Vagina (tissue), 2 donors: Measurements from ENCODE around the gene TANC2. TPM values are rescaled to one million over a fixed set of nuclear protein-coding genes. Genes with fewer than 3 reads are reported as not detected.

Source experiments
- DNase-seq, 2 donors: peaks; one replicate each; pipeline ENCODE4 v3.0.0-alpha.2; 2017; ENCODE audit errors: extremely low spot score in 2 of 2
- H3K27ac ChIP-seq: fragments of 200-600 bp; sonication (generic); one replicate; pipeline ENCODE4 v1.5.1; 2019
- H3K27me3 ChIP-seq: fragments of 200-600 bp; sonication (generic); one replicate; pipeline ENCODE4 v1.5.1; 2019
- H3K36me3 ChIP-seq, 2 donors: fragments of 200-600 bp; sonication (generic); one replicate each; pipeline ENCODE4 v1.5.1; 2017 to 2019
- H3K4me1 ChIP-seq: fragments of 200-600 bp; sonication (generic); one replicate; pipeline ENCODE4 v1.5.1; 2019
- H3K4me3 ChIP-seq, 2 donors: fragments of 200-600 bp; sonication (generic); 1 replicate in 1 of 2; 2 replicates in 1 of 2; pipeline ENCODE4 v1.5.1; 2016 to 2019
- H3K9me3 ChIP-seq: fragments of 200-600 bp; sonication (generic); one replicate; pipeline ENCODE4 v1.5.1; 2019
- POLR2A ChIP-seq, 2 donors: fragments of 450-650 bp; IDR thresholded peaks; one replicate each; pipeline ENCODE4 v1.6.1; 2017; ENCODE audit warnings: antibody characterized with exemption in 2 of 2, mild to moderate bottlenecking in 2 of 2, moderate library complexity in 2 of 2
- POLR2AphosphoS5 ChIP-seq, 2 donors: sonication (generic); formaldehyde crosslinking; IDR thresholded peaks; one replicate each; pipeline ENCODE4 v1.9.0; 2017; ENCODE audit warnings: antibody characterized with exemption in 2 of 2, mild to moderate bottlenecking in 2 of 2, low read depth in 1 of 2; ENCODE audit not compliant: insufficient read depth in 1 of 2
- intact Hi-C: fragments of 100-400 bp; cut with DNase I; formaldehyde crosslinking; loops from one replicate; pipeline ENCODE4 v1.15.1; 2023
- total RNA-seq: library from RNA; depleted of rRNA; stranded (reverse); fragments of >200 nt; gene quantifications from one replicate; pipeline ENCODE4 v1.2.3, GENCODE V29; 2016
- TF ChIP-seq, protein P1 (sequence below), 3 experiments: fragments of 450-650 bp in 2 of 3; fragments of 200-600 bp in 1 of 3; sonication (generic) in 1 of 3; IDR thresholded peaks; one replicate each; pipeline ENCODE4 v1.5.1; 2017 to 2019; ENCODE audit warnings: antibody characterized with exemption in 3 of 3, mild to moderate bottlenecking in 2 of 3, moderate library complexity in 2 of 3

The TANC2 gene
- total RNA-seq, 1 donor from 2014 or later: 45.7 TPM

DNA sequence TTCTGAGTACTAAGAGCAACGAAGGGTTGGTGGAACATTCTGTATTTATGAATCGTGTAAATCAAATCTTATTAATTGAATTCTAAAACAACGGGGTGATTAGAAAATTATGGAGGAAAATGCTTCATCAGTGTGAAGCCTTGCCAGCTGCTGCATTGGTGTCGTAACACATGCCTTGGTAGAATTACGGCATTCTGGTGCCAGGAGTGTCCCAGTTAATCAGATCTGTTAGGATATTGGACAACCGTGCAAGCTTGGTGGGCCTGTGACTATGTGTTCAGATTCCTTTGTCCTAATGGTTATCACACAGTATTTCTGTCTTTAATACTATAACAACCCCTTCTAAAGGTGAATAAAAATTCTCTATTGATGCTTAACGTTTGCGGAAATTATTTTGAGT, 44.2 kb upstream of the TANC2 start:
- Histone ChIP-seq H3K36me3 (no peaks in the 10 kb centered on the region), H3K27me3 (no peaks in the 10 kb centered on the region), H3K9me3 (no peaks in the 10 kb centered on the region), H3K27ac (no peak overlapping the region), H3K4me1 (no peaks in the 10 kb centered on the region), H3K4me3 (no peak overlapping the region)
- no peak for TF ChIP-seq POLR2AphosphoS5 (IDR thresholded peaks at IDR 0.05; ENCODE audit: insufficient read depth in 1 of 2, low read depth in 1 of 2)
- no peak for TF ChIP-seq POLR2A (IDR thresholded peaks at IDR 0.05)
- TF ChIP-seq, protein P1, sequence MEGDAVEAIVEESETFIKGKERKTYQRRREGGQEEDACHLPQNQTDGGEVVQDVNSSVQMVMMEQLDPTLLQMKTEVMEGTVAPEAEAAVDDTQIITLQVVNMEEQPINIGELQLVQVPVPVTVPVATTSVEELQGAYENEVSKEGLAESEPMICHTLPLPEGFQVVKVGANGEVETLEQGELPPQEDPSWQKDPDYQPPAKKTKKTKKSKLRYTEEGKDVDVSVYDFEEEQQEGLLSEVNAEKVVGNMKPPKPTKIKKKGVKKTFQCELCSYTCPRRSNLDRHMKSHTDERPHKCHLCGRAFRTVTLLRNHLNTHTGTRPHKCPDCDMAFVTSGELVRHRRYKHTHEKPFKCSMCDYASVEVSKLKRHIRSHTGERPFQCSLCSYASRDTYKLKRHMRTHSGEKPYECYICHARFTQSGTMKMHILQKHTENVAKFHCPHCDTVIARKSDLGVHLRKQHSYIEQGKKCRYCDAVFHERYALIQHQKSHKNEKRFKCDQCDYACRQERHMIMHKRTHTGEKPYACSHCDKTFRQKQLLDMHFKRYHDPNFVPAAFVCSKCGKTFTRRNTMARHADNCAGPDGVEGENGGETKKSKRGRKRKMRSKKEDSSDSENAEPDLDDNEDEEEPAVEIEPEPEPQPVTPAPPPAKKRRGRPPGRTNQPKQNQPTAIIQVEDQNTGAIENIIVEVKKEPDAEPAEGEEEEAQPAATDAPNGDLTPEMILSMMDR (IDR thresholded peaks at IDR 0.05): no peak
- intact Hi-C loops: no loop called here
- DNase-seq: no peak

DNA sequence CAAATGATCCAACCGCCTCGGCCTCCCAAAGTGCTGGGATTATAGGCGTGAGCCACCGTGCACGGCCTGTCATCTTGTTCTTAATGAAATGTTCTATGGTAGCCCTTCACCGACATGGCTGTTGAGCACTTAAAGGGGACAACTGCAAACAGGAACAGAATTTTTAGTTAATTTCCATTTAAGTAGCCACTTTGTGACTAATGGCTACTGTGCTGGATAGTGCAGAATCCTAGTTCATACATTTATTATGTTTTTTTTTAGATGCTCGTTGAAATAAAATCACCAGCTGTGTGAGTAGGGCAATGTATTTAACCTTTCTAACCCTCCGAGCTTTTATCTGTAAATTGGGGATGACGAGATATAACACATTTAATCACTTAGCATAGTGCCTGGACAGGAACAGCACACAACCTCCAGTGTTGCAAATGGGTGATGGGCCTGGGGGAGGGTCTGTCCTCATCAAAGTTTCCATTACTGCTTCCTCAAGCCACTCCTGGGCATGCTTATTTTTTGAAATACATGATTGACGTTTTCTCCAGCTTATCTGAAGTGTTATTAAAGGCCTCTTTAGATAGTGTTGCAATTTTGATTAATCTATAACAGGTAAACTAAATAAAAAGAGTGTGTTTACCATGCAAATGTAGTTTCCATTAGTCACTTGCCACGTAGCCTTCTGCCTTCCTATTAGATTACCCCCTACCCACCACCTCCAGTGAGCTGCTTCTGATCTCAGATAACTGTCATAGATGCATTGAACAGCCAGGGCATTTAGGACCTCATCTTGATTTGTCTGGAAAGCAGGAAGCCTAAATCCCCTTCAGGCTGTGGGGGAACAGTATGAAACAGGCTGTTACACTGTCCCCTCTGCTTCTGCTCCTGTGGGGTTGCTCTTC, 42.5 kb upstream of the TANC2 start:
- no peaks in the 10 kb centered on the region for H3K9me3 ChIP-seq
- TF ChIP-seq, protein P1 (IDR thresholded peaks at IDR 0.05): no peak
- TF ChIP-seq POLR2A (IDR thresholded peaks at IDR 0.05) (no peak), POLR2AphosphoS5 (IDR thresholded peaks at IDR 0.05; ENCODE audit: insufficient read depth in 1 of 2, low read depth in 1 of 2) (no peak)
- DNase-seq: no peak
- intact Hi-C loops: no loop called here
- H3K27ac ChIP-seq: no peak overlapping the region
- no peak overlapping the region for H3K4me3 ChIP-seq
- H3K36me3 ChIP-seq: no peaks in the 10 kb centered on the region
- H3K4me1 ChIP-seq: no peaks in the 10 kb centered on the region
- H3K27me3 ChIP-seq: no peaks in the 10 kb centered on the region

DNA sequence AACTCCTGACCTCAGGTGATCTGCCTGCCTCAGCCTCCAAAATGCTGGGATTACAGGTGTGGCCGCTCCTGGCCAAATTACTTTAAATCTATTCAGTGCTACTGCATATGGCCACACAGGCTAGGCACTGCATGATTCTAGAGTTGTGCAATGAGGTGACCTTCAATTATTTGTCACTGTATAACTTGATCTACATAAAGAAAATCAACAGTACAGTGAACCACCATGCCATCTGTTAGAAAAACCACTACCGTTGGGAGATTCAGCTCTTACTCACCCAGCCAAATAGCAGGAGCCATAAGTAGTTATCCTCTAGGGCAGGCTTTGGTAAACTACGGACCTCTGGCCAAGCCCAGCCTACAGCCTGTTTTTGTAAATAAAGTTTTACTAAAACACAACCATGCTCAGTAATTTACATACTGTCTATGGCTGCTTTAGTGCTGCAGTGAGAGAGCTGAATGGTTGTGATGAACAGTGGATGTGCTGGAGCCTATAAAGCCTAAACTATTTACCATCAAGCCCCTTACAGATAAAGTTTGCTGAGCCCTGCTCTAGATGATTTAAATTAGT, 40.7 kb upstream of the TANC2 start:
- H3K4me1 ChIP-seq: no peaks in the 10 kb centered on the region
- H3K27ac ChIP-seq: no peak overlapping the region
- no peak overlapping the region for H3K4me3 ChIP-seq
- H3K9me3 ChIP-seq: no peaks in the 10 kb centered on the region
- no peaks in the 10 kb centered on the region for H3K27me3 ChIP-seq
- DNase-seq: no peak
- no peak for TF ChIP-seq POLR2AphosphoS5 (IDR thresholded peaks at IDR 0.05; ENCODE audit: insufficient read depth in 1 of 2, low read depth in 1 of 2)
- TF ChIP-seq POLR2A (IDR thresholded peaks at IDR 0.05): no peak
- TF ChIP-seq, protein P1 (IDR thresholded peaks at IDR 0.05): no peak
- H3K36me3 ChIP-seq: no peaks in the 10 kb centered on the region
- intact Hi-C loops: no loop called here

DNA sequence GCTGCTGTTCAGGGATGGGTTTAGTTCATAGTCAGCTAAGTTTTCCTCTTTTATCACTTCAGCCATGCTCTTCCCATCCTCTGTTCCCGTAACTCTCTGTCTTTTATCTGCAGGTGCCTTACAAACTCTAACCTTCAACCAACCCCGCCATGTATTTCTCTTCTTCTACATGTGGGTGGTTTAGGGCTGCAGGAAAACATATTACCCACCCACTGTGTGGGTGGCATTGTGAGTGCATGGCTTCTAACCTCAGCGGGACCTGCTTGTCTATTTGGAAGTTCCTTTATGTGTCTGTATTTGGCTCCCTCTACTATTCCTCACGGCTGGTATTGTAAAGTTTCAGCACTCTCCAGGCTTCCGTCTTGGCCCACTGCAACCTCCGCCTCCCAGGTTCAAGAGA, 39.0 kb upstream of the TANC2 start:
- no peaks in the 10 kb centered on the region for H3K36me3 ChIP-seq
- H3K9me3 ChIP-seq: no peaks in the 10 kb centered on the region
- no peak overlapping the region for H3K27ac ChIP-seq
- intact Hi-C loops: no loop called here
- no peak for DNase-seq
- no peak overlapping the region for H3K4me3 ChIP-seq
- TF ChIP-seq POLR2AphosphoS5 (IDR thresholded peaks at IDR 0.05; ENCODE audit: insufficient read depth in 1 of 2, low read depth in 1 of 2): no peak
- TF ChIP-seq, protein P1 (IDR thresholded peaks at IDR 0.05): no peak
- no peak for TF ChIP-seq POLR2A (IDR thresholded peaks at IDR 0.05)
- no peaks in the 10 kb centered on the region for H3K27me3 ChIP-seq
- H3K4me1 ChIP-seq: no peaks in the 10 kb centered on the region

DNA sequence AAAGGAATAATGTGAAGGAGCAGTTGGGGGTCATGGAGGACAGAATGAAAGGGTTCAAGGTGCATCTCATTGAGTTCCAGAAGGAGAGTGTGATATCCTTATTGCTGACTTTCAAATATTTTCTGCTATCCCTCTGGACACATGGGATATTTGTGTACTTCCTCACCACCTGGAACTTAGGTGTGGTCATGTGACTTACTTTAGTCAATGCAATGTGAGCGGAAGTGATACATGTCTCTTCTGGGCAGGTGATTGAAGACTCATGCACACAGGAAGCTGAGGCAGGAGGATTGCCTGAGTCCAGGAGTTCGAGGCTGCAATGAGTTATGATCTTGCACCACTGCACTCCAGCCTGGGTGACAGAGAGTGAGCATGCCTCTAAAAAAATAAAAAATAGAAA, 36.7 kb upstream of the TANC2 start:
- Histone ChIP-seq H3K27ac (no peak overlapping the region), H3K4me1 (no peaks in the 10 kb centered on the region), H3K4me3 (no peak overlapping the region), H3K9me3 (no peaks in the 10 kb centered on the region), H3K27me3 (no peaks in the 10 kb centered on the region), H3K36me3 (no peaks in the 10 kb centered on the region)
- no peak for DNase-seq
- TF ChIP-seq POLR2AphosphoS5 (IDR thresholded peaks at IDR 0.05; ENCODE audit: insufficient read depth in 1 of 2, low read depth in 1 of 2): no peak
- TF ChIP-seq POLR2A (IDR thresholded peaks at IDR 0.05): no peak
- TF ChIP-seq, protein P1 (IDR thresholded peaks at IDR 0.05): no peak
- intact Hi-C loops: no loop called here
